Measurements from ENCODE around the gene CD48.

Gene CD48, protein sequence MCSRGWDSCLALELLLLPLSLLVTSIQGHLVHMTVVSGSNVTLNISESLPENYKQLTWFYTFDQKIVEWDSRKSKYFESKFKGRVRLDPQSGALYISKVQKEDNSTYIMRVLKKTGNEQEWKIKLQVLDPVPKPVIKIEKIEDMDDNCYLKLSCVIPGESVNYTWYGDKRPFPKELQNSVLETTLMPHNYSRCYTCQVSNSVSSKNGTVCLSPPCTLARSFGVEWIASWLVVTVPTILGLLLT

DNA sequence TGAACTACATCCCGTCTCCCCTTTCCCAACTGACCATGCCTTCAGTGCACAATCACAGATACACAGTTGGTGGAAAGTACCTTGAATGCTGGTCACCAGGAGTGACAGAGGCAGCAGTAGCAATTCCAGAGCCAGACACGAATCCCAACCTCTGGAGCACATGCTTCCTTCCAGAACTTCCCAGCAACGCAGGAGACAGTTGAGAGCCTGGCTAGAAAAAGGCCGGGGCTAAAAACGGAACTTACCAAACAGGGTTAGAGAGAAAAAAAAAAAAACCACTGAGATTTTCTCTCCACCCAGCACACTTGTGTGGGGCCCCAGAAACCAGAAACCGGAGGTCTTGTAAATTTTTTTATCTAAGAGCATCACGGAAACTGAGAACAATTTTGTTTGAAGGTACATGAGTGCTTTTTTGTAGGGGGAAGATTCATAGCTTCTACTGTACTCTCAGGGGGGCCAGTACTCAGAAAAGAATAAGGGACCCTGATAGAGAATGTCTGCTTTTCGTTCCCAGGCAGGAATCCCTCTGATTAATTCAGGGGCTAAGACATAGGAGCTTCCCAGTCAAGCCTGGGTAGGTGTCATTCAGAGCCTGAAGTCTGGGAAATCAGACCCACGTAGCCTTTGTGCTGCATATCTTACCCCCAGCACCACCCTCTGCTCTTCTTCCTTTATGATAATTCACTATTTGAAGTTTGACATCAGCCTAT is at the start of gene CD48:
CD48 (minus strand) TSS at position 221 of the 710 bp plus-strand sequence; CDS start at position 162, 59 bp downstream.
- TF ChIP-seq, protein P1, sequence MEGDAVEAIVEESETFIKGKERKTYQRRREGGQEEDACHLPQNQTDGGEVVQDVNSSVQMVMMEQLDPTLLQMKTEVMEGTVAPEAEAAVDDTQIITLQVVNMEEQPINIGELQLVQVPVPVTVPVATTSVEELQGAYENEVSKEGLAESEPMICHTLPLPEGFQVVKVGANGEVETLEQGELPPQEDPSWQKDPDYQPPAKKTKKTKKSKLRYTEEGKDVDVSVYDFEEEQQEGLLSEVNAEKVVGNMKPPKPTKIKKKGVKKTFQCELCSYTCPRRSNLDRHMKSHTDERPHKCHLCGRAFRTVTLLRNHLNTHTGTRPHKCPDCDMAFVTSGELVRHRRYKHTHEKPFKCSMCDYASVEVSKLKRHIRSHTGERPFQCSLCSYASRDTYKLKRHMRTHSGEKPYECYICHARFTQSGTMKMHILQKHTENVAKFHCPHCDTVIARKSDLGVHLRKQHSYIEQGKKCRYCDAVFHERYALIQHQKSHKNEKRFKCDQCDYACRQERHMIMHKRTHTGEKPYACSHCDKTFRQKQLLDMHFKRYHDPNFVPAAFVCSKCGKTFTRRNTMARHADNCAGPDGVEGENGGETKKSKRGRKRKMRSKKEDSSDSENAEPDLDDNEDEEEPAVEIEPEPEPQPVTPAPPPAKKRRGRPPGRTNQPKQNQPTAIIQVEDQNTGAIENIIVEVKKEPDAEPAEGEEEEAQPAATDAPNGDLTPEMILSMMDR (IDR thresholded peaks at IDR 0.05; ENCODE audit: low read depth, low read length) = no peak
- DNase-seq (ENCODE audit: extremely low read depth, low read depth) = no peak

DNA sequence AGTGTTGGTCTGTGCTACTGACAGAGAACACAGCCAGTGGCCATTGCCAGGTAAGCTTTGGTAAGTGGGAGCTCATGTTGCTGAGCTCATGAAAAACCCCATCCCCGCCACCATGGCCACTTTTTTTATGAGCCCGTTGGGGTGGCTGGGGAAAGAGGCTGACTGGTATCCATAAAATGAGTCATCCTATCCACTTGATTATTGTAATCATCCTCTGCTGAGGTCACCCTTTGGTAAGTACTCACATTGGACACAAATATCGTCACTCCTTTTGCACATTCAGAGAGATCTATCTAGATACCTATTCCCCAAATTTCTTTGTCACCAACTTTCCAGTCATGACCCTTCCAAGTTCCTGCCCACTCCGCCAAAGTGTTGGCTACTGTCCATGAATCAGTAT is 49.4 kb upstream of the CD48 start:
- DNase-seq (ENCODE audit: extremely low read depth, low read depth) = no peak
- TF ChIP-seq, protein P1 (IDR thresholded peaks at IDR 0.05; ENCODE audit: low read depth, low read length) = no peak

DNA sequence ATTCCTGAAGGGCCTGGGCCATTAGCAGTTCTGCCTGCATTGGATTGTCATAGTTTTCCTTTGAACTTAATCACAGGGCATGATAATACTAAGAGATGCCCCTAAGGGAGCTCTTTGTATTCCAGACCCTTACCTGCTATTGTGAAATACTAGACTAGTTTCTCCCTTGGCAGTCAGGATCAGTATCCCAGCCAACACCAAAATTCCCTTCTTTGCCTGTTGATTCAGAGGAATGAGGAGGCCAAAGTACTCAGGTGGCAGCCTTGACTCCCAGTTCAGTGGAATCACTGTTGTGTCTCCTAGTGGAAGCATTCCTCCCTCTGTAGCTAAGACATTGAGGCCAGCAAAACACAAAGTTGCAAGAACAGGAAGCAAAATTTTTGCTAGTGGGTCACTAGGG is 48.1 kb upstream of the CD48 start:
- DNase-seq (ENCODE audit: extremely low read depth, low read depth) = no peak
- TF ChIP-seq, protein P1 (IDR thresholded peaks at IDR 0.05; ENCODE audit: low read depth, low read length) = no peak

DNA sequence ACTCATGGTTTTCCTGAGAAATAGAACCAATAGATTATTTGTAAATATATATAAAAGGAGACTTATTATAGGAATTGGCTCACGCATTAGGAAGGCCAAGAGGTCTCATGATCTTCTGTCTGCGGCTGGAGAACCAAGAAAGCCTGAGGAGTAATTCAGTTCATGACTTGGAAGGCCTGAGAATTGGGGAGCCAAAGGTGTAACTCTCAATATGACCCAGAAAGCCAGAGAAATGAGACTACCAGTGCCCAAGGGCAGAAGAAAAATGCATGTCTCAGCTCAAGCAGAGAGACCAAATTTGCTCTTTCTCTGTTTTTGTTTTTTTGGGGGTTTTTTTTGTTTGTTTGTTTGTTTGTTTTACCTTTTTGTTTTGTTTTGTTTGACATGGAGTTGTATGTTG is 46.9 kb upstream of the CD48 start:
- DNase-seq (ENCODE audit: extremely low read depth, low read depth) = no peak
- TF ChIP-seq, protein P1 (IDR thresholded peaks at IDR 0.05; ENCODE audit: low read depth, low read length) = no peak

DNA sequence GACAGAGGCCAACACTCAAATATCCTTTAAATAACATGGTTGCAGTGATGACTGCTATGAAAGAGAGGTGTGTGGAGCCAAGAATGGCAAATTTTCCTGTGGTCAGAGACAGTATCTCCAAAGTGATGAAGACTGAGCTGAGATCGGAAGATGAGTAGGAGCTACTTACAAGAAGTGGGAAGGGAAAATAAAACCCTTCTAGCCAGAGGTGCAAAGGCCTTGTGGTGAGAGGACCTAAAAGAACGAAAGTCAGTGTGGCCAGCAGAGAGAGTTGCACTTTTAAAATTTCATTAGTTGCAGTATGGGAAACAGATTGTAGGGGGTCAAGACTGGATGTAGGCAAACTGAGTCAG is 45.2 kb upstream of the CD48 start:
- no peak for DNase-seq (ENCODE audit: extremely low read depth, low read depth)

DNA sequence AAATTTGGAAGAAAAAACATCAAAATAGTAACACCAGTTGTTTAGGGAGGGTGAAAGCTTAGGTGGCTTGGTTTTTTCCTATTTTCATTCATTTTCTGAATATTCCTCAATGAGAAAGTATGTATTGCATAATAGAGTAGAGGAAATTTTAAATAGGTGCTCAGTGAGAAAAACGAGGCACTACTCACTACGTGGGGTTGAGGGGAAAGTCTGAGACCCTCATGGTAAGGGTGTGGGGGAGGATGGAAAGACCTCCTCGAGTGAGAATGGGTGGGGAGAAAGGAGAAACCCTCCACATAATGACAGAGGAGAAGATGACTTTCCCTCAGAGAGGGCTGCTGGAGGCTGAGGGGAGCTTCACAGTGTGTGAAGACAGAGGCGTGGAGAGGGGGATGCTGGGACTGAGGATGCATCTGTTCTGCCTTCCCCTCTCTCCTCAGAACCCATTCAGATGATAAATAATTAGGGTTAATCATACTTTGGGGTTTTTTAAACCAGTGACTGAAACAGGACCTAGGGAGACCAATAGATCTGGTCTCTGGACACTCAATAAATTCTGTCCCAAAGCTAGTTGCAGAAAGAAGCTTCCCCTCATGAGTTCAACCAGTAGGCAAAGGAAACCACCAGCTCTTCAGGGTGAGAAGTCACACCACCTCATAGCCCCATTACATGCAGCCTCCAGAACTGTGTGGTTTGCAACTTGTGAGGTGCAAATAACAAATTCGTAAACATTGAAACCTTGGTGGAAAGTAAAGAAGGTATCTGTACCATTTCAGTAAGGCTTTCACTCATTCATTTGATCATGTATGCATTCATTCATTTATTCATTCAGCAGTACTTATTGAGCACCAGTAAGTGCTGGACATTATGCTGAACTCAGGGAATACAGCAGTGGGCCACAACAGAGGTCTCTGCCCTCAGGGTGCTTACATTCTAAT is 44.6 kb upstream of the CD48 start:
- no peak for DNase-seq (ENCODE audit: extremely low read depth, low read depth)
- TF ChIP-seq, protein P1 (IDR thresholded peaks at IDR 0.05; ENCODE audit: low read depth, low read length) = no peak

More for the DNA sequence above, 45.2 kb upstream of the CD48 start:
- TF ChIP-seq, protein P1 (IDR thresholded peaks at IDR 0.05; ENCODE audit: low read depth, low read length) = no peak
